Smooth muscle cell of the coronary artery (primary cell): ENCODE results near the gene SLC26A6. TPM values are rescaled to one million over a fixed set of nuclear protein-coding genes. Genes with fewer than 3 reads are reported as not detected.

Experiments
- total RNA-seq: library from RNA; depleted of rRNA; stranded (reverse); fragments of >200 nt; gene quantifications from 2 replicates; pipeline ENCODE4 v1.2.3, GENCODE V29; 2014; ENCODE audit warnings: low replicate concordance

Gene SLC26A6
- 13.0 and 19.7 TPM in 2 replicates for total RNA-seq

GRCh38 chr3:48635222-48636021 is at the start of gene SLC26A6:
TSS of gene SLC26A6 (minus strand) at chr3:48635461. CDS start at chr3:48635393, 68 bp downstream.

GRCh38 chr3:48662753-48663488 is 27.7 kb upstream of the SLC26A6 start, which contains the start of gene CELSR3:
TSS of gene CELSR3 (minus strand) at chr3:48662886. CDS start at chr3:48662634, 252 bp downstream.

GRCh38 chr3:48621461-48621869 is 13.8 kb downstream of the SLC26A6 start, which contains the start of gene TMEM89:
TSS of gene TMEM89 (minus strand) at chr3:48621769. CDS start at chr3:48621756, 13 bp downstream.

GRCh38 chr3:48609088-48610005 is 25.9 kb downstream of the SLC26A6 start, which contains the start of gene UQCRC1:
TSS of gene UQCRC1 (minus strand) at chr3:48609646. CDS start at chr3:48609620, 26 bp downstream.

GRCh38 chr3:48595075-48595525 is 40.2 kb downstream of the SLC26A6 start, which contains the start of gene COL7A1:
TSS of gene COL7A1 (minus strand) at chr3:48595329. CDS start at chr3:48595159, 170 bp downstream.

Other genes starting within 250 kb of the SLC26A6 start
- gene PLXNB1, start 205.4 kb downstream of the SLC26A6 start, total RNA-seq: 14.3 and 44.0 TPM in 2 replicates
- gene CCDC51, start 195.3 kb downstream of the SLC26A6 start, total RNA-seq: 20.8 and 28.3 TPM in 2 replicates
- gene TMA7, start 195.2 kb downstream of the SLC26A6 start, total RNA-seq: 106 and 447 TPM in 2 replicates
- 4.2 and 5.7 TPM in 2 replicates for gene ATRIP, start 188.7 kb downstream of the SLC26A6 start, total RNA-seq
- gene SHISA5, start 131.3 kb downstream of the SLC26A6 start, total RNA-seq: 88.9 and 137 TPM in 2 replicates
- 4.3 and 17.1 TPM in 2 replicates for gene PFKFB4, start 78.7 kb downstream of the SLC26A6 start, total RNA-seq
- under 0.01 and 0.68 TPM in 2 replicates for gene UCN2, start 71.7 kb downstream of the SLC26A6 start, total RNA-seq
- 11.2 and 25.3 TPM in 2 replicates for gene COL7A1, start 40.1 kb downstream of the SLC26A6 start, total RNA-seq
- gene UQCRC1, start 25.8 kb downstream of the SLC26A6 start, total RNA-seq: 388 and 396 TPM in 2 replicates
- not detected in 2 replicates for gene TMEM89, start 13.7 kb downstream of the SLC26A6 start, total RNA-seq
- 0.35 and 0.45 TPM in 2 replicates for gene CELSR3, start 27.4 kb upstream of the SLC26A6 start, total RNA-seq
- 7.7 and 11.1 TPM in 2 replicates for gene NCKIPSD, start 50.5 kb upstream of the SLC26A6 start, total RNA-seq
- 44.2 and 48.3 TPM in 2 replicates for gene IP6K2, start 81.8 kb upstream of the SLC26A6 start, total RNA-seq
- 23.3 and 24.5 TPM in 2 replicates for gene PRKAR2A, start 212.4 kb upstream of the SLC26A6 start, total RNA-seq